Gastrocnemius medialis (tissue), 4 donors: ENCODE results near the gene CCDC107. TPM values are rescaled to one million over a fixed set of nuclear protein-coding genes. Genes with fewer than 3 reads are reported as not detected.

ENCODE experiments used
- ATAC-seq, 2 donors: fragments of 150-250 bp; one replicate each; pipeline ENCODE4 v1.9.1; 2016
- DNase-seq, 2 donors: peaks; one replicate each; pipeline ENCODE4 v3.0.0-alpha.2; 2019
- H3K27ac ChIP-seq, 4 donors: fragments of 200-600 bp; sonication (generic); 1 replicate in 1 of 4; 2 replicates in 3 of 4; pipeline ENCODE4 v1.5.1; 2016 to 2018; ENCODE audit warnings: mild to moderate bottlenecking in 2 of 4, moderate library complexity in 1 of 4
- H3K27me3 ChIP-seq, 3 donors: fragments of 200-600 bp; sonication (generic) in 2 of 3; 1 replicate in 1 of 3; 2 replicates in 2 of 3; pipeline versions ENCODE4 v1.5.1 to v1.6.0; 2016 to 2019; ENCODE audit warnings: mild to moderate bottlenecking in 1 of 3, moderate library complexity in 1 of 3
- H3K36me3 ChIP-seq, 2 donors: fragments of 200-600 bp; sonication (generic) in 1 of 2; one replicate each; pipeline ENCODE4 v1.5.1; 2017 to 2018
- H3K4me1 ChIP-seq, 2 donors: fragments of 200-600 bp; sonication (generic) in 1 of 2; one replicate each; pipeline ENCODE4 v1.5.1; 2016 to 2017; ENCODE audit warnings: mild to moderate bottlenecking in 2 of 2
- H3K4me3 ChIP-seq, 4 donors: fragments of 200-600 bp; sonication (generic) in 3 of 4; 1 replicate in 1 of 4; 2 replicates in 3 of 4; pipeline ENCODE4 v1.5.1; 2016 to 2019; ENCODE audit warnings: mild to moderate bottlenecking in 2 of 4
- H3K9me3 ChIP-seq, 3 donors: fragments of 200-600 bp; sonication (generic) in 2 of 3; 1 replicate in 1 of 3; 2 replicates in 2 of 3; pipeline ENCODE4 v1.5.1; 2016 to 2019
- POLR2A ChIP-seq, 2 donors: fragments of 450-650 bp; IDR thresholded peaks; one replicate each; pipeline ENCODE4 v1.6.1; 2017; ENCODE audit warnings: antibody characterized with exemption in 2 of 2, mild to moderate bottlenecking in 2 of 2, moderate library complexity in 2 of 2
- in situ Hi-C, 4 donors: fragments of 200-750 bp; cut with MboI; loops; one replicate each; pipeline versions ENCODE4 v1.15.0 to v1.8.0; 2017; ENCODE audit warnings: low sequenced_read_pairs in 4 of 4
- intact Hi-C: fragments of 100-400 bp; cut with DNase I; formaldehyde crosslinking; loops from one replicate; pipeline ENCODE4 v1.15.1; 2023; ENCODE audit warnings: low total_unique reads
- total RNA-seq, 4 donors: library from RNA; depleted of rRNA; stranded (reverse); fragments of >200 nt; gene quantifications; one replicate each; pipeline versions ENCODE4 v1.1.0 to v1.2.3, GENCODE V29; 2016
- TF ChIP-seq, protein P1 (sequence below), 5 experiments: fragments of 450-650 bp in 3 of 5; fragments of 200-600 bp in 2 of 5; sonication (generic) in 2 of 5; IDR thresholded peaks in 4 of 5; conservative IDR thresholded peaks in 1 of 5; 1 replicate in 4 of 5; 2 replicates in 1 of 5; pipeline ENCODE4 v1.5.1; 2016 to 2019; ENCODE audit warnings: antibody characterized with exemption in 5 of 5, mild to moderate bottlenecking in 3 of 5, moderate library complexity in 3 of 5

Gene CCDC107
- total RNA-seq, 4 donors from 2014 or later, result 21.9 to 45.3 (median 31.5) TPM

- Histone ChIP-seq H3K9me3 (no peaks in the 10 kb centered on the region), H3K27me3 (no peaks in the 10 kb centered on the region), H3K36me3 (peaks cover 0 to 32% of the 10 kb centered on the region in 2 donors), H3K4me1 (peaks cover 27 to 35% of the 10 kb centered on the region in 2 donors), H3K27ac (peak overlapping the region; percentile 3 to 98 (median 49)), H3K4me3 (no peak overlapping the region)
- in situ Hi-C loops, result no loop called here
- TF ChIP-seq POLR2A (IDR thresholded peaks at IDR 0.05), result no peak
- TF ChIP-seq, protein P1, sequence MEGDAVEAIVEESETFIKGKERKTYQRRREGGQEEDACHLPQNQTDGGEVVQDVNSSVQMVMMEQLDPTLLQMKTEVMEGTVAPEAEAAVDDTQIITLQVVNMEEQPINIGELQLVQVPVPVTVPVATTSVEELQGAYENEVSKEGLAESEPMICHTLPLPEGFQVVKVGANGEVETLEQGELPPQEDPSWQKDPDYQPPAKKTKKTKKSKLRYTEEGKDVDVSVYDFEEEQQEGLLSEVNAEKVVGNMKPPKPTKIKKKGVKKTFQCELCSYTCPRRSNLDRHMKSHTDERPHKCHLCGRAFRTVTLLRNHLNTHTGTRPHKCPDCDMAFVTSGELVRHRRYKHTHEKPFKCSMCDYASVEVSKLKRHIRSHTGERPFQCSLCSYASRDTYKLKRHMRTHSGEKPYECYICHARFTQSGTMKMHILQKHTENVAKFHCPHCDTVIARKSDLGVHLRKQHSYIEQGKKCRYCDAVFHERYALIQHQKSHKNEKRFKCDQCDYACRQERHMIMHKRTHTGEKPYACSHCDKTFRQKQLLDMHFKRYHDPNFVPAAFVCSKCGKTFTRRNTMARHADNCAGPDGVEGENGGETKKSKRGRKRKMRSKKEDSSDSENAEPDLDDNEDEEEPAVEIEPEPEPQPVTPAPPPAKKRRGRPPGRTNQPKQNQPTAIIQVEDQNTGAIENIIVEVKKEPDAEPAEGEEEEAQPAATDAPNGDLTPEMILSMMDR (IDR thresholded peaks at IDR 0.05 in 4 of 5, conservative IDR thresholded peaks at IDR 0.05 in 1 of 5), result no peak
- intact Hi-C loops, result no loop called here
- ATAC-seq (no peak), DNase-seq (no peak)
Observed at GRCh38 chr9:35682520-35683315, 24.6 kb downstream of the CCDC107 start.

- Histone ChIP-seq H3K27ac (peak overlapping the region; percentile 48 to 99 (median 98)), H3K27me3 (no peaks in the 10 kb centered on the region), H3K9me3 (no peaks in the 10 kb centered on the region), H3K36me3 (peaks cover 0 to 32% of the 10 kb centered on the region in 2 donors), H3K4me3 (no peak overlapping the region), H3K4me1 (peaks cover 33 to 41% of the 10 kb centered on the region in 2 donors)
- no peak for ATAC-seq
- in situ Hi-C loops (no loop called here), intact Hi-C loops (no loop called here)
- TF ChIP-seq, protein P1 (IDR thresholded peaks at IDR 0.05 in 4 of 5, conservative IDR thresholded peaks at IDR 0.05 in 1 of 5), result no peak
- no peak for TF ChIP-seq POLR2A (IDR thresholded peaks at IDR 0.05)
- no peak for DNase-seq
Observed at GRCh38 chr9:35683323-35683722, 25.2 kb downstream of the CCDC107 start.

DNA sequence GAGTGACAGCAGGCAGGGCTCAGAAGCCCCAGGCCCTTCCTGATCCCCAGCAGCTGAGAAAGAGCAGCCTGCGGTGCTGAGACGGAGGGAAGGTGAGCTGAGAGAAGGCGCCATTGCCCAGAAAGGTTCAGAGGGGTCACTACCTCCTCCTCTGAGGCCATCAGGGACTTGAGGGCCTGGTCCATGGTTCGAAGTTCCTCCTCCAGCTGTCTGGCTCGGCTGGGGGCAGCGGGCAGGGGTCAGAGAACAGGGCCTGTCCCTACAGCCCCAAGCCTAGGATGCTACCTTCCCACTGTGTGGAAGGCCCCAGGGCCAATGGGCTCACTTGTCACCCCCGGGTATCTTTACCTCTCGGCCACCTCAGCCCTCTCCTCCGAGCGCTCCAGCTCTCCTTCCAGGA lies 26.8 kb downstream of the CCDC107 start:
- no peak for ATAC-seq
- Histone ChIP-seq H3K4me1 (peaks cover 40 to 51% of the 10 kb centered on the region in 2 donors), H3K36me3 (peaks cover 0 to 32% of the 10 kb centered on the region in 2 donors), H3K27ac (peak overlapping the region; percentile 97 to 99 (median 98)), H3K27me3 (no peaks in the 10 kb centered on the region), H3K9me3 (no peaks in the 10 kb centered on the region), H3K4me3 (no peak overlapping the region)
- TF ChIP-seq POLR2A (IDR thresholded peaks at IDR 0.05), result no peak
- TF ChIP-seq, protein P1 (IDR thresholded peaks at IDR 0.05 in 4 of 5, conservative IDR thresholded peaks at IDR 0.05 in 1 of 5), result no peak
- intact Hi-C loops (loop anchor here (5.0 kb wide), 1 partner anchor 693 kb away; no protein-coding TSS in a partner anchor), in situ Hi-C loops (no loop called here)
- DNase-seq, result no peak

- H3K4me1 ChIP-seq, result peaks cover 40 to 51% of the 10 kb centered on the region in 2 donors
- no peak for DNase-seq
- peak overlapping the region; percentile 97 to 99 (median 98) for H3K27ac ChIP-seq
- in situ Hi-C loops, result no loop called here
- peaks cover 0 to 32% of the 10 kb centered on the region in 2 donors for H3K36me3 ChIP-seq
- no peak for TF ChIP-seq POLR2A (IDR thresholded peaks at IDR 0.05)
- TF ChIP-seq, protein P1 (IDR thresholded peaks at IDR 0.05 in 4 of 5, conservative IDR thresholded peaks at IDR 0.05 in 1 of 5), result no peak
- no peak for ATAC-seq
- intact Hi-C loops, result loop anchor here (5.0 kb wide), 1 partner anchor 693 kb away; no protein-coding TSS in a partner anchor
- no peaks in the 10 kb centered on the region for H3K9me3 ChIP-seq
- H3K27me3 ChIP-seq, result no peaks in the 10 kb centered on the region
- peak overlapping the region in 1 of 4 donors; percentile 77 for H3K4me3 ChIP-seq
Observed at GRCh38 chr9:35685506-35685905, 27.4 kb downstream of the CCDC107 start.
